Brain microvascular endothelial cell (primary cell): ENCODE data around the gene FAM53B.
A peak's percentile ranks its signal among the peaks of the same experiment; 100 is the strongest.

ENCODE experiments used
- DNase-seq: peaks from one replicate; pipeline ENCODE4 v3.0.0-alpha.2; 2020
- H3K27ac ChIP-seq: fragments of 250-450 bp; sonication (Bioruptor Pico); 2 replicates; pipeline ENCODE4 v1.5.1; 2020; ENCODE audit warnings: mild to moderate bottlenecking, moderate library complexity
- H3K27me3 ChIP-seq: fragments of 250-450 bp; sonication (Bioruptor Pico); replicated peaks from 2 replicates; pipeline ENCODE4 v1.5.1; 2020; ENCODE audit warnings: mild to moderate bottlenecking
- H3K36me3 ChIP-seq: fragments of 250-450 bp; sonication (Bioruptor Pico); replicated peaks from 2 replicates; pipeline ENCODE4 v1.5.1; 2020; ENCODE audit warnings: mild to moderate bottlenecking
- H3K4me3 ChIP-seq: 2 replicates; pipeline ENCODE4 v1.5.1; 2011; ENCODE audit warnings: low read depth, mild to moderate bottlenecking, control low read depth, low read length, moderate library complexity
- in situ Hi-C: cut with HindIII; loops from 2 replicates; pipeline ENCODE4 v1.10.0; 2017; ENCODE audit warnings: low sequenced_read_pairs, low pct_ligation_motif_present
- TF ChIP-seq, protein P1 (sequence below): IDR thresholded peaks from 2 replicates; pipeline ENCODE4 v1.5.1; 2011; ENCODE audit warnings: low read depth, mild to moderate bottlenecking, moderate library complexity, low read length, control low read depth, inconsistent platforms; ENCODE audit errors: missing control alignments

Gene FAM53B

GRCh38 chr10:124642088-124642710 is 102.0 kb downstream of the FAM53B start:
- no peak overlapping the region for H3K4me3 ChIP-seq
- TF ChIP-seq, protein P1, sequence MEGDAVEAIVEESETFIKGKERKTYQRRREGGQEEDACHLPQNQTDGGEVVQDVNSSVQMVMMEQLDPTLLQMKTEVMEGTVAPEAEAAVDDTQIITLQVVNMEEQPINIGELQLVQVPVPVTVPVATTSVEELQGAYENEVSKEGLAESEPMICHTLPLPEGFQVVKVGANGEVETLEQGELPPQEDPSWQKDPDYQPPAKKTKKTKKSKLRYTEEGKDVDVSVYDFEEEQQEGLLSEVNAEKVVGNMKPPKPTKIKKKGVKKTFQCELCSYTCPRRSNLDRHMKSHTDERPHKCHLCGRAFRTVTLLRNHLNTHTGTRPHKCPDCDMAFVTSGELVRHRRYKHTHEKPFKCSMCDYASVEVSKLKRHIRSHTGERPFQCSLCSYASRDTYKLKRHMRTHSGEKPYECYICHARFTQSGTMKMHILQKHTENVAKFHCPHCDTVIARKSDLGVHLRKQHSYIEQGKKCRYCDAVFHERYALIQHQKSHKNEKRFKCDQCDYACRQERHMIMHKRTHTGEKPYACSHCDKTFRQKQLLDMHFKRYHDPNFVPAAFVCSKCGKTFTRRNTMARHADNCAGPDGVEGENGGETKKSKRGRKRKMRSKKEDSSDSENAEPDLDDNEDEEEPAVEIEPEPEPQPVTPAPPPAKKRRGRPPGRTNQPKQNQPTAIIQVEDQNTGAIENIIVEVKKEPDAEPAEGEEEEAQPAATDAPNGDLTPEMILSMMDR = no peak
- H3K27ac ChIP-seq = no peak overlapping the region
- in situ Hi-C loops = no loop called here
- DNase-seq = no peak
- H3K36me3 ChIP-seq = no peaks in the 10 kb centered on the region
- no peaks in the 10 kb centered on the region for H3K27me3 ChIP-seq

DNA sequence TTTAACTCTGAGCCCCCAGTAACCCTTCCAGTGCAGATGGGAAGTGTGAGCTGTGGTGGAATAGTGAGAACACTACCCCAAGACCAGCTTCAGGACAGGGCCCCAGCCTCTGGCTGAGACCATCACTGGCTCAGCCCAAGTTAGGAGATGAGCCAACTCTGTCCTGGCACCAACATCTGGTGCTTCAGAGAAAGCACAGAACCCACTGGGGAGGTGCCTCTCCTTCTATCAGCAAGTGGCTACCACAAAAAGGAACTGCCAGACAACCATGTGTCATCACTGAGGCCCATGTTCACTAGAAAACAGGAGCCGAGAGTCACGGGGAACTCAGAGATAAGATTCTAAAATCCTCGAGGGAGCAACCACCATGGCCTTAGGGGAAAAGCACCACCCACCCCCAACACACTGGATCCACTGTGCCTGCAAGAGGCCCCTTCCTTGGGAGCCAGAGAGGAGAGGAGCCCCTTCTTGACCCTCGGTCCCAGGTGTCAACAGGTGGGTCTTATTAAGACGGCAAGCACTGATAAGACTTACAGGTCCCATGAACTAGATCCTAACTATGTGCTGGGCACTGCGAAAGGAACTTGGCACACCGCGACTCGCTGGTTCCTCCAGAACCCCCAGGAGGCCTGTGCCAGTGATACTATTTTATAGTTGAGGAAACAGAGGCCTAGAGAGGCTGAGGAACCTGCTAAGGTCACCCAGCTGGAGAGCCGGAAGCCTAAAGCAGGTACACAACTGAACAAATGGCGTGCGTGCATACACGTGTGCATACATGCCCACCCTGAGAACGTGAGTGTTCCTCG is 102.7 kb downstream of the FAM53B start:
- H3K36me3 ChIP-seq = no peaks in the 10 kb centered on the region
- H3K27me3 ChIP-seq = no peaks in the 10 kb centered on the region
- TF ChIP-seq, protein P1 = no peak
- H3K27ac ChIP-seq = no peak overlapping the region
- H3K4me3 ChIP-seq = no peak overlapping the region
- DNase-seq = peak; percentile 63
- in situ Hi-C loops = no loop called here

GRCh38 chr10:124640538-124641231 is 103.5 kb downstream of the FAM53B start:
- Histone ChIP-seq H3K36me3 (no peaks in the 10 kb centered on the region), H3K27me3 (no peaks in the 10 kb centered on the region), H3K4me3 (no peak overlapping the region), H3K27ac (no peak overlapping the region)
- TF ChIP-seq, protein P1 = no peak
- no peak for DNase-seq
- in situ Hi-C loops = no loop called here

DNA sequence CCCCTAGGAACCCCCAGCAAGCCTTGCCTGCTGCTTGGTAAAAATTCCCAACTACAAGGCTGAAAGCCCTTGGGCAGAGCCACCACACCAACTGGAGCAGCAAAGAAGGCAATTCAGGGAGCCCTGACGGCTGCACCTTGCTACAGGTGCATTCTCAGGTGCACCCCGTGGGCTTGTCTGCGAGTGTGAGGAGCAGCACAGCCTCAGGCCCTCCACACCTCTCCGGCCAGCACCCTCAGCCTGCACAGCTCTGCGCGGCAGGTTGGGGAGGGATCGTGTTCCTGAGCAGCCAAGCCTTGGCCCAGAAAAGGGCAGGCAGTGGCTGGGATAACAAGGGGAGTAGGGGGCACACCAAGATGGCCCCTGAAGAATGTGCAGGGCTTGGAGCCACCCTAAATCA is 104.1 kb downstream of the FAM53B start:
- H3K27ac ChIP-seq = no peak overlapping the region
- no peaks in the 10 kb centered on the region for H3K27me3 ChIP-seq
- TF ChIP-seq, protein P1 = no peak
- DNase-seq = no peak
- H3K4me3 ChIP-seq = no peak overlapping the region
- H3K36me3 ChIP-seq = no peaks in the 10 kb centered on the region
- in situ Hi-C loops = no loop called here

DNA sequence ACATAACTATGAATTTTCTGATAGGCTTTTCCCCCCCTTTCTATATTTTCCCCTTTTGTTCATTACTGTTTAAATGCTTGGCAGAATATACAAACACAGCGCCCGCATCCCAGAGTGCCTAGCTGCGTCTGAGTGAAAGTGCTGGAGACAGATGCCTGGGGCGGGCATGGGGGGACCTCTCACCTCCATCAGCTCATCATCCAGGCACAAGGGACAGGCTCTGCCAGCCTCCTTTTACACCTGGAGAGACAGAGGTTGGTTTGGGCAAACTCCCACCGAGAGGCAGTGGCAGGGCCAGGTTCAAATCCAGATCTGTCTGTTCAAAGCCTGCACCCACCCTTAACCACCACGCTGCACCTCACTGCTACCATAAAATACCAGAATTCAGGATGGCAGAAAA is 104.5 kb downstream of the FAM53B start:
- TF ChIP-seq, protein P1 = no peak
- Histone ChIP-seq H3K36me3 (no peaks in the 10 kb centered on the region), H3K27ac (no peak overlapping the region), H3K4me3 (no peak overlapping the region), H3K27me3 (no peaks in the 10 kb centered on the region)
- no peak for DNase-seq
- in situ Hi-C loops = no loop called here
